PFSK-1 (cell line): ENCODE results near the gene LDB2.

Source experiments
- SIN3A ChIP-seq: IDR thresholded peaks from 2 replicates; pipeline ENCODE4 v1.6.1; 2012; ENCODE audit warnings: mild to moderate bottlenecking, low read length, moderate library complexity, borderline replicate concordance; ENCODE audit not compliant: insufficient read depth
- TAF1 ChIP-seq: IDR thresholded peaks from 2 replicates; pipeline ENCODE4 v1.6.1; 2012; ENCODE audit warnings: low read length, control low read depth, borderline replicate concordance; ENCODE audit not compliant: insufficient read depth
- TF ChIP-seq, protein P1 (sequence below), 2 experiments: IDR thresholded peaks; 2 replicates each; pipeline versions ENCODE4 v1.6.1 to v1.8.0; 2011 to 2012; ENCODE audit warnings: low read depth in 2 of 2, low read length in 2 of 2, control low read depth in 1 of 2, inconsistent platforms in 1 of 2, mild to moderate bottlenecking in 1 of 2, moderate library complexity in 1 of 2; ENCODE audit not compliant: insufficient read depth in 1 of 2

DNA sequence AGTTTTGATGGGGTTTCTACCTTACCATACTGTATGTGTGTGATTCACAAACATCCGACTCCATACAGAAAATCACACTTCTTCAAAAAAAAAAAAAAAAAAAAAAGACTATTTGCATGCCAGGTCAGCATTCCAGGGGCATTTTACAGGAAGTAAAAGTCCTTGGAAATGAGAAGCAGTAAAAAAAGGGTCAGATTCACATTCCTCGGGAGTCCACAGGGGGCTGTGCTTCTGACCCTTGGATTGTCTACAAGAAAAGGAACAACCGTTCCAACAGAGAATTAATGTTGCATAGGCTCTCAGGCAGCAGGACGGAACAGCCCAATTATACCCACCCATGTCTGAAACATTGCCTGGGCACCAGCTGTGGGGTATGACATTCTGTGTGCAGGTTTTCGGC is 290.3 kb downstream of the LDB2 start:
- TF ChIP-seq, protein P1, sequence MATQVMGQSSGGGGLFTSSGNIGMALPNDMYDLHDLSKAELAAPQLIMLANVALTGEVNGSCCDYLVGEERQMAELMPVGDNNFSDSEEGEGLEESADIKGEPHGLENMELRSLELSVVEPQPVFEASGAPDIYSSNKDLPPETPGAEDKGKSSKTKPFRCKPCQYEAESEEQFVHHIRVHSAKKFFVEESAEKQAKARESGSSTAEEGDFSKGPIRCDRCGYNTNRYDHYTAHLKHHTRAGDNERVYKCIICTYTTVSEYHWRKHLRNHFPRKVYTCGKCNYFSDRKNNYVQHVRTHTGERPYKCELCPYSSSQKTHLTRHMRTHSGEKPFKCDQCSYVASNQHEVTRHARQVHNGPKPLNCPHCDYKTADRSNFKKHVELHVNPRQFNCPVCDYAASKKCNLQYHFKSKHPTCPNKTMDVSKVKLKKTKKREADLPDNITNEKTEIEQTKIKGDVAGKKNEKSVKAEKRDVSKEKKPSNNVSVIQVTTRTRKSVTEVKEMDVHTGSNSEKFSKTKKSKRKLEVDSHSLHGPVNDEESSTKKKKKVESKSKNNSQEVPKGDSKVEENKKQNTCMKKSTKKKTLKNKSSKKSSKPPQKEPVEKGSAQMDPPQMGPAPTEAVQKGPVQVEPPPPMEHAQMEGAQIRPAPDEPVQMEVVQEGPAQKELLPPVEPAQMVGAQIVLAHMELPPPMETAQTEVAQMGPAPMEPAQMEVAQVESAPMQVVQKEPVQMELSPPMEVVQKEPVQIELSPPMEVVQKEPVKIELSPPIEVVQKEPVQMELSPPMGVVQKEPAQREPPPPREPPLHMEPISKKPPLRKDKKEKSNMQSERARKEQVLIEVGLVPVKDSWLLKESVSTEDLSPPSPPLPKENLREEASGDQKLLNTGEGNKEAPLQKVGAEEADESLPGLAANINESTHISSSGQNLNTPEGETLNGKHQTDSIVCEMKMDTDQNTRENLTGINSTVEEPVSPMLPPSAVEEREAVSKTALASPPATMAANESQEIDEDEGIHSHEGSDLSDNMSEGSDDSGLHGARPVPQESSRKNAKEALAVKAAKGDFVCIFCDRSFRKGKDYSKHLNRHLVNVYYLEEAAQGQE (IDR thresholded peaks at IDR 0.05; ENCODE audit: insufficient read depth in 1 of 2, low read depth in 2 of 2, low read length in 2 of 2), result no peak
- TF ChIP-seq SIN3A, result no peak
- TF ChIP-seq TAF1, result no peak
